GM12801 (cell line): Measurements from ENCODE around the gene FMN2.

ENCODE experiments used
- TF ChIP-seq, protein P1 (sequence below): IDR thresholded peaks from one replicate; pipeline ENCODE4 v1.5.1; 2011; ENCODE audit warnings: control low read depth; ENCODE audit not compliant: insufficient read length; ENCODE audit errors: extremely low read depth

The FMN2 gene

DNA sequence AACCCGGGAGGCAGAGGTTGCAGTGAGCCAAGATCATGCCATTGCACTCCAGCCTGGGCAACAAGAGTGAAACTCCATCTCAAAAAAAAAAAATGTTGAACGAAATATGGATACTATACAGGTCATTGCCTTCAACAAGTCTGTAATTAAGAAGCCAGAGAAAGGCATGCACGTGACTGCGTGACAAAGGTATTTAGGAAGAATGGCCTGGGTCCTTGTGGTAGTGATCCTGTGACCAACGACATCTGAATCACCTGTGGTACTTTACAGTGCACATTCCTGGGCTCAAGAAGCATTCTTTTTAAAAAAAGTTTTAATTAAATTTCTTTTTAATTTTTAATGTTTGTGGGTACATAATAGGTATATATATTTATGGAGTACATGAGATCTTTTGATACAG is 405.3 kb downstream of the FMN2 start:
- TF ChIP-seq, protein P1, sequence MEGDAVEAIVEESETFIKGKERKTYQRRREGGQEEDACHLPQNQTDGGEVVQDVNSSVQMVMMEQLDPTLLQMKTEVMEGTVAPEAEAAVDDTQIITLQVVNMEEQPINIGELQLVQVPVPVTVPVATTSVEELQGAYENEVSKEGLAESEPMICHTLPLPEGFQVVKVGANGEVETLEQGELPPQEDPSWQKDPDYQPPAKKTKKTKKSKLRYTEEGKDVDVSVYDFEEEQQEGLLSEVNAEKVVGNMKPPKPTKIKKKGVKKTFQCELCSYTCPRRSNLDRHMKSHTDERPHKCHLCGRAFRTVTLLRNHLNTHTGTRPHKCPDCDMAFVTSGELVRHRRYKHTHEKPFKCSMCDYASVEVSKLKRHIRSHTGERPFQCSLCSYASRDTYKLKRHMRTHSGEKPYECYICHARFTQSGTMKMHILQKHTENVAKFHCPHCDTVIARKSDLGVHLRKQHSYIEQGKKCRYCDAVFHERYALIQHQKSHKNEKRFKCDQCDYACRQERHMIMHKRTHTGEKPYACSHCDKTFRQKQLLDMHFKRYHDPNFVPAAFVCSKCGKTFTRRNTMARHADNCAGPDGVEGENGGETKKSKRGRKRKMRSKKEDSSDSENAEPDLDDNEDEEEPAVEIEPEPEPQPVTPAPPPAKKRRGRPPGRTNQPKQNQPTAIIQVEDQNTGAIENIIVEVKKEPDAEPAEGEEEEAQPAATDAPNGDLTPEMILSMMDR: no peak

DNA sequence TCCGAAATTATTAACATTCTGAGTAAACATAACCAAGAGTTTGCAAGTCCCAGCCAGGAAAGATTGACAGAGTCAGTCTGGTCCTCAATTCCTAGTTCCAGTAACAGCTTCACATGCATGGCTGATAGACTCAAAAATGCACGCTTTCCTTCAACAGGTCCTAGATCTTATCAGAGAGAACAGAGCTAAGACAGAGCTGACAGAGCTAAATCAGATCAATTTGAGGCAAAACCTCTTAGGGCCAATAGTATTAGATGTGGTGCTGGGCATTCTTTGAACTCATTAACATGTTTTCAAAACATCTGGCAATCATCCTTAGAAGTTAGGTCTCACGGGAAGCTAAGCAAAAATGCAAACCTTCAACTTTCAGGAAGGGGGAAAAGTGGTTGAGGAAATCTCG is 406.2 kb downstream of the FMN2 start:
- TF ChIP-seq, protein P1: no peak

DNA sequence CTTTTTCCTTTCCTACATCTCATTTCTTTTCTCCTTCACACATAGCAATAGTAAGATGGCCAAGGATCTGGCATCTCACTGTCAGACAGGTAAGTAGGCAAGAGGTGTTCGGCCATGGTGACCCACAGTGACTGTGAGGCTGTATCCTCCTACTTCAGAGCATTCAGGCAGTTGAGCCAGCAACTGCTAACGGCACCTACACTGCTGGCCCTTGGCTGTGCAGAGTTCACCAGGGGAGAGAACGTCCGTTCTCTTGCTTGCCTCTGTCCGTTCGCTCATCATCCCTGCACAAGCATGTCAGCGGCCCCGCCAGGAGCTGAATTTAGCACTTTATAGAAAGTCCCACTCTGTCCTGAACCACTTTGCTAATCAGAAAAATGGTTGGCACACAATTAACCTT is 406.7 kb downstream of the FMN2 start:
- TF ChIP-seq, protein P1: no peak

DNA sequence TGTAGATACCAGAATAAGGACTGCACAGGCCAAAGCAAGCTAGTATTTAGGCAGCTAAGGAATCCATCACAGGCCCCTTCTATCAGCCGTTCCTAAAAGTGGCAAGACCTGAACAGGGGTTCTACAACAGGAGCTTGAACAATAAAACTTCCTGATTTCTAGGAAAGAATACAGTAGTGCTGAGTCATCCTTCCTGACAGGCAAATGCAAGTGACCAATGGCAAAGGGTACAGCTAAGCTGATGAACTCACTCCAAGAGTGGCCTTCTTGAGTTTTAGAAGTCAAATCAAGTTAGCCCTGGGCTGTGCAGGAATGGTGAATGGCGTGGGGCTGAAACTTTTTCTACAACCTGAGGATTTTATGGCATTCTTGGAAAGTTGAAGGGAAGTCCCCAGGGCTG is 407.3 kb downstream of the FMN2 start:
- TF ChIP-seq, protein P1: no peak

DNA sequence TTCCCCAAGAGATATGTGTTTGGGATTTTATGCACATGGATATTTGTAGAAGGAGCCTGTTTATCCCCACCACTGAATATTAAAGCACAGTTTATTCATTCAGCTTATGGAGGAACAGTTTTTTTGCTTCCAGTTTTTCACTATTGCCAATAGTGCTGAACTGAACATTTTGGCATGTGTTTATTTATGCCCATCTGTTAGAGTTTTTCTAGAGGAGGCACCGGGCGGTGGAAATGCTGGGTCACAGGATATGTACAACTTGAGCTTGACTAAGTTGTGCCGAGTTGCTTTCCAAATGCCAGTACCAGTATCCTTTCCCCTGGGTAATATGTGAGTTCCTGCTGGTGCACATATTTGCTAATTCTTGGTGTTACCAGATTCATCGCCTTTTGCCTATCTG is 409.0 kb downstream of the FMN2 start:
- TF ChIP-seq, protein P1: no peak

DNA sequence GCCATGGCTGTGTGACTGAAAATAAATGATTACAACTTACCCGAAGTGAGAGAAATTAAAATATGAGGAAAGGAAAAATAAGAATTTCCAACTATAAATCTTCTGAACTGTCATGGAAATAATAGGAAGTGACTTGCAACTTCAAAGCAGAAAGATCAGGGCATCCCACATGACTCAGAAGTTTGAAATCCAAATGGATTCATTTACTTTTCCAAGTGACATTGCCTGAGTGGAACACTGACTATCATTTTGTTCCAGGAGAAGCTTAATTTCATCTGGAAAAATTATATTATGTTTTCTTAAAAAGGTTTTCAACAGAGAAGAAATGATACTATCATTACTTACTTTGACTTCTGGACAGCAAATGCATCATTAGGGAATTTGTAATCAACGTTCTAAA is 409.4 kb downstream of the FMN2 start:
- TF ChIP-seq, protein P1: no peak

DNA sequence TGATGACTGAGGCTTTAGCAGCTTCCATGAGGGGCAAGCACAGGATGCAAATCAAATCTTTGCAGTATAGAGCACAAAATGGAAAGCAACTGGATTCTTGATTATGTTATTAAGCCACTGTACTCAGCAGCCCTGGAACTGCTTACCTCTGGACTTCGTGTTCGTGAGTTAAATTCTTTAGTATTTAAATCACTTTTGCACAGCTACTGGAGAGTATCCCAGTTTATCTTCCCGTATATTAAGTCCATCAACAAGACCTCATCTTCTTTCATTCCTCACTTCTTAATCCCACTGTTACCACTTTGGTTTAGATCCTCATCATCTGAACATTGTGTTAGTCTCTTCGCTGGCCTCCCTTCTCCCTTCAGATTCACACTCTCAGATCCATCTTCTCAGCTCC is 411.4 kb downstream of the FMN2 start:
- TF ChIP-seq, protein P1: no peak

DNA sequence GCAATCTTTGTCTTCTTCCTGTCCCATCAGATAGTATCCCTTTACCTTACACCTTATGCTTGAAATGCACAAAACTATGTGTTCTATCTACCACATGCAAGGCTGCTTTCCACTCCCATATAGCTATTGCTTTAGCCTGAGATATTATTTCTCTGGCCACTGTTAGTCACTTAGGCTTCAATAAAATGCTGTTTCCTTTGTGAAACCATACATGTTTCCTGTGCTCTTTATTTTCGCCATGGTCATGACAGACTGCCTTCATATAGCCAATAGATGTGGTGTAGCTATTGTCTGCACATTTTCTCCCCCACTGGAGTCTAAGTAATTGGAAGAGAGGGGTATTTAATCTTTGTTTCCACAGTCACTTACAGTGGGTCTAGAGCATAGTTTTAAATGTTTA is 411.9 kb downstream of the FMN2 start:
- TF ChIP-seq, protein P1: no peak
